GM12864 (cell line): ENCODE data around the gene UBL3.
A peak's percentile ranks its signal among the peaks of the same experiment; 100 is the strongest.

ENCODE experiments used
- DNase-seq: peaks from one replicate; pipeline ENCODE4 v3.0.0-alpha.2; 2011; ENCODE audit warnings: low read depth
- H3K4me3 ChIP-seq: 2 replicates; pipeline ENCODE4 v1.5.1; 2011; ENCODE audit warnings: mild to moderate bottlenecking, low read depth, low read length, control low read depth
- TF ChIP-seq, protein P1 (sequence below): IDR thresholded peaks from 2 replicates; pipeline ENCODE4 v1.5.1; 2011; ENCODE audit warnings: low read depth, mild to moderate bottlenecking, moderate library complexity, low read length, control low read depth, inconsistent platforms; ENCODE audit errors: missing control alignments

The UBL3 gene

DNA sequence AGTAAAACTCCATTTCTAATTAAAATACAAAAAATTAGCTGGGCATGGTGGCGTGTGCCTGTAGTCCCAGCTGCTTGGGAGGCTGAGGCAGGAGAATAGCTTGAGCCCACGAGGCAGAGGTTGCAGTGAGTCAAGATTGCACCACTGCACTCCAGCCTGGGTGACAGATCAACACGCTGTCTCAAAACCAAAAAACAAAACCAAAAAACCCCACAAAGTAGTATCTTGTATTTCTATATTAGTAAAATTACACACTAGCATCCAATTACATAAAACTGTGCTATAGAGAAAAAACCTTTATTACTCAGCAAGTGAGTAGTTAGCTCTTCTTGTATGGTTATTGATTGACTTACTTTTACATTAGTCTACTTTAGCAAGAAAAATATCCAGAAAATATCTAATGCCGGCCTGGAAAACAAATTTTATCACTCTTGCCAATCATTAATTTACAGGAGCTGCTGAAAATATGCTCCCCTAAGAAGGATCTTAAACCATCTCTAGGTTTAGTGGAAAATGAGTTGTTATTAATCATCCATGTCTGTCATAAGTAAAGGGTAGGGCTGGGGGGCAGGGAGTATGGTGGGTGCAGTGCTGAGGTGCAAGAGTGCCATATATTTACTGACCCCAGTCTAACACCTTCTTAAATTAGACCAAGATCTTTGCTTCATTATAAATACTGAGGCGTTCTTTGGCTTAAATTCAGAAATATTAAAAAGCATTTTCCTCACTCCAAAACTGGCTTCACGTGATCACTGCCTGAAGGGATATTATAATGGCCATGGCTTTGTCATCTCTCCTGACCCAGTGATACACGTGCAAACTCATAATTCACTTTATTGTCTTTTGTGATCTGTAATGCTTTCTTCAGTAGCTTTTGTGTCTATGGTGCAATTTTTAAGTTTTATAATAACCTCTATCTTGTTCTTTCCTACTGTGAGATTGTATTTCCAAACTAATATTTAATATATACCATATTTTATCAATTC lies 44.1 kb downstream of the UBL3 start:
- TF ChIP-seq, protein P1, sequence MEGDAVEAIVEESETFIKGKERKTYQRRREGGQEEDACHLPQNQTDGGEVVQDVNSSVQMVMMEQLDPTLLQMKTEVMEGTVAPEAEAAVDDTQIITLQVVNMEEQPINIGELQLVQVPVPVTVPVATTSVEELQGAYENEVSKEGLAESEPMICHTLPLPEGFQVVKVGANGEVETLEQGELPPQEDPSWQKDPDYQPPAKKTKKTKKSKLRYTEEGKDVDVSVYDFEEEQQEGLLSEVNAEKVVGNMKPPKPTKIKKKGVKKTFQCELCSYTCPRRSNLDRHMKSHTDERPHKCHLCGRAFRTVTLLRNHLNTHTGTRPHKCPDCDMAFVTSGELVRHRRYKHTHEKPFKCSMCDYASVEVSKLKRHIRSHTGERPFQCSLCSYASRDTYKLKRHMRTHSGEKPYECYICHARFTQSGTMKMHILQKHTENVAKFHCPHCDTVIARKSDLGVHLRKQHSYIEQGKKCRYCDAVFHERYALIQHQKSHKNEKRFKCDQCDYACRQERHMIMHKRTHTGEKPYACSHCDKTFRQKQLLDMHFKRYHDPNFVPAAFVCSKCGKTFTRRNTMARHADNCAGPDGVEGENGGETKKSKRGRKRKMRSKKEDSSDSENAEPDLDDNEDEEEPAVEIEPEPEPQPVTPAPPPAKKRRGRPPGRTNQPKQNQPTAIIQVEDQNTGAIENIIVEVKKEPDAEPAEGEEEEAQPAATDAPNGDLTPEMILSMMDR = no peak
- no peak overlapping the region for H3K4me3 ChIP-seq
- DNase-seq = no peak

DNA sequence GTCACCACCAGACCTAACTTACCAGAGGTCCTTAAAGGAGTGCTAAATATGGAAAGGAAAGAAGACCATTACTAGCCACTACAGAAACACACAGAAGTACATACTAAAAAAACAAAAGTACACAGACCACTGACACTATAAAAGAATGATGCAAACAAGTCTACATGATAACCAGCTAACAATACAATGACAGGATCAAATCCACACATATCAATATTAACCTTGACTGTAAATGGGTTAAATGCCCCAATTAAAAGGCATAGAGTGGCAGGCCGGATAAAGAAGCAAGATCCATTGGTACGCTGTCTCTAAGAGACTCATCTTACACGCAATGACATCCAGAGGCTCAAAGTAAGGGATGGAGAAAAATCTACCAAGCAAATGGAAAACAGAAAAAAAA lies 47.2 kb downstream of the UBL3 start:
- TF ChIP-seq, protein P1 = no peak
- no peak for DNase-seq
- no peak overlapping the region for H3K4me3 ChIP-seq

DNA sequence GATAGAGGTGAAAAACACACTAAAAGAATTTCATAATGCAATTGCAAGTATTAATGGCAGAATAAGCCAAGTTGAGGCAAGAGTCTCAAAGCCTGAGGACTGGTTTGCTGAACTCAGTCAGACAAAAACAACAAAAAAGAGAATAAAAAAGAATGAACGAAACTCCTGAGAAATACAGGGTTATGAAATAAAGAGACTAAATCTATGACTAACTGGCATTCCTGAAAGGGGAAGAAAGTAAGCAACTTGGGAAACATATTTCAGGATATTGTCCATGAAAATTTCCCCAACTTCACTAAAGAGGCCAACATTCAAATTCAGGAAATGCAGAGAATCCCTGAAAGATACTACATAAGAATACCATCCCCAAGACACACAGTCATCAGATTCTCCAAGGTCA lies 47.8 kb downstream of the UBL3 start:
- TF ChIP-seq, protein P1 = no peak
- DNase-seq = no peak
- H3K4me3 ChIP-seq = no peak overlapping the region

DNA sequence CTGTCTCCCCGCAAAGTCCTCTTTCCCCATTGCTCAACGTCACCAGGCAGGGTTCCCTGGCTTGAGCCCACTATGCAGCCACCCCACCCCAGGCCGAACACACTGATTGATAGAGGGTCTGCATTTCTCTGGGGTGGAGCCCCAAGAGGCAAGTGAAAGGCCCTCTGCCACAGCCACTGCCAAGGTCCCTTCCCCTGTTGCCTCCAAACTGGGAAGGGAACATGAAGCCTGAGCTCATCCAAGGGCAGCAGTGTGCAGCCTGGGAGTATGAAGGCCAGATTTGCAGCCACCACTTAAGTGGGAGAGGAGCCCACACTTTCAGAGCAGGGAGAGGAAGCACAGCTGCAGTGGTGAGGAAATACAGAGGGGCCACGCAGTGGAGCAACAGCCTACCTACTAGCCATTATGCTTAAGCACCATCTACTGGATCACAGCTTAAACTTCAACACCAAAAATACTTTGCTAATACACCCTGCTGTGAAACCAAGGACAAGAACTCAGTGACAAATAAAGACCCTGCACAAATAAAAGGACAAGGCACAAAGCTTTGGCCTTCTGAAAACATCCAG lies 48.6 kb downstream of the UBL3 start:
- no peak overlapping the region for H3K4me3 ChIP-seq
- DNase-seq = no peak
- TF ChIP-seq, protein P1 = peak; percentile 38

DNA sequence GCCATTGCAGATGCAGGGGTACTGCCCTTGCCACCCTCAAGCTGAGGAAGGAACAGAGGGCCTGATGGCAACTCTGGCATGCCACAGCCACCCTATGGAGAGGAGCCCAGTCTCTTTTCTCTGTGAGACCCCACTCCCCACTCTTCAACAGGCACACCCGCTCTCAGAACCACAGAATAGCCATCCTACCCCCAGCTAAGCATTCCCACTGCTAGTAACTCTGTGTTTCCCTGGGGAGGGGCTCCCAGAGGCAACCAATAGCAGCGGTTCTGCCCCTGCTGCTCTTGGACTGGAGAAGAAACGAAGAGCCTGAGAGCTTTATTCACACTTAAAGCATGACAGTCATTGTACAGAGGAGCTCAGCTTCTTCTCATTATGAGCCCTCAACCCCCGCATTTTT lies 49.3 kb downstream of the UBL3 start:
- no peak overlapping the region for H3K4me3 ChIP-seq
- TF ChIP-seq, protein P1 = no peak
- no peak for DNase-seq

DNA sequence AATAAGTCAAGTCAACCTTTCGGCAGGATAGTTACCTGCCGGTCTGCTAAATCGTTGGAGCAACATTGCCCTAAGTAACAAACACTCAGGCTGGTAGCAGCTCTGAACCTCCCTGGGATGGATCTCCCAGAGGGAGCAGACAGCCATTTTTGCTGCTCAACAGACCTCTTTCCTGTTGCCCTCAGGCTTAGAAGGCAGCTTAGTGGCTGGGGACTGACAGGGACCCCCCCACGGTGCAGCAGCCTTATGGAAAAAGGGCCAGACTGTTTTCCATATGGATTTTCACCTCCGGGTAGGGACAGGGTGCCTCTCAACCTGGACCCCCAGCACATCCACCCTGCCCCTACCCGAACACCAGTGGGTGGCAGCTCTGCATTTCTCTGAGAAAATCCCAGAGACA lies 49.7 kb downstream of the UBL3 start:
- no peak for DNase-seq
- TF ChIP-seq, protein P1 = no peak
- no peak overlapping the region for H3K4me3 ChIP-seq
